Nephron (organoid): Measurements from ENCODE around the gene NCKIPSD.

Source experiments
- H3K27ac Mint-ChIP-seq, 3 experiments: 2 replicates each; pipeline ENCODE4 v1.8.0; 2020; ENCODE audit warnings: mixed read lengths in 3 of 3, mild to moderate bottlenecking in 2 of 3, moderate library complexity in 1 of 3
- H3K27me3 Mint-ChIP-seq: 2 replicates; pipeline ENCODE4 v1.8.0; 2021; ENCODE audit warnings: low read depth, mild to moderate bottlenecking, moderate library complexity, mixed read lengths
- H3K36me3 Mint-ChIP-seq: 2 replicates; pipeline ENCODE4 v1.8.0; 2020; ENCODE audit warnings: low read depth, mixed read lengths
- H3K4me1 Mint-ChIP-seq: 2 replicates; pipeline ENCODE4 v1.8.0; 2020; ENCODE audit warnings: mixed read lengths
- H3K4me3 Mint-ChIP-seq, 3 experiments: 2 replicates each; pipeline ENCODE4 v1.8.0; 2020; ENCODE audit warnings: mild to moderate bottlenecking in 3 of 3, mixed read lengths in 3 of 3, moderate library complexity in 2 of 3
- H3K9me3 Mint-ChIP-seq: 2 replicates; pipeline ENCODE4 v1.8.0; 2020; ENCODE audit warnings: mixed read lengths
- CTCF ChIP-seq, 3 experiments: fragments of 200-600 bp; sonication (generic); IDR thresholded peaks; one replicate each; pipeline ENCODE4 v1.5.0; 2021; ENCODE audit warnings: antibody characterized with exemption in 3 of 3; ENCODE audit not compliant: unreplicated experiment in 3 of 3

NCKIPSD gene

DNA sequence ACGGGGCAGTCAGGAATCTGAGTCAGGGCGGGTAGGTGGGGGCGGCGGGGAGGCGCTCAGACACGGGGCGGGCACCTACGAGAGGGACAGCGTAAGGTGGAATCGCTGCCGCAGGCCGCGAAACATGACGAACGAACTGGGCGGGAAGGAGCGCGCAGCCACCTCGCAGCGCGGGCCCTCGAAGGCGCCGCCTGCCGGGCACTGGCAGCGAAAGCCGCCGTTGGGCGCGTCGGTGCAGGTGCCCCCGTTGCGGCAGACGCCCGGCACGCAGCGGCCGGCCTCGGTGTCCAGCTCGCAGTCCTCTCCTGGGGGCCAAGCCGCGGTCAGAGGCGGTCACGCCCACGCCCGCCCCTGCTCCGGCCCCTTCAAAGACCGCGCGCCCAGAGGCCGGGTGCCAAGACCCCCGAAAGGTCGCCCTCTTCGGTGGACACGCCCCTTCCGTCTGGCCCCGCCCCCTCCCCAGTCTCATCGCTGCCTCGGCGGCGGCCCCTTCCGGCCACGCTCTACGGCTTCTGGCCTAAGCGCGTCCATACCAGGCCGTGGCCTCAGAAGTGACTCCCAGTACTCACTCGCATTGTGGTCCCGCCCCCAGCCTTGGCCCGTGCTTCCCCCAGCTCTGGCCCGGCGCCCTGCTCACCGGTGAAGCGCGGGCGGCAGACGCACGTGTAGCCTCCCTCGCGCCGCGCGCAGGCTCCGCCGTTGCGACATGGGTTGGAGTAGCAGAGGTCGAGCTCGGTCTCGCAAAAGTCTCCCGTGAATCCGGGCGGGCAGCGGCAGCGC, 29.5 kb downstream of the NCKIPSD start:
- peak; percentile 63 to 86 (median 69) for TF ChIP-seq CTCF (IDR thresholded peaks at IDR 0.05; ENCODE audit: unreplicated experiment in 3 of 3)
- peaks cover 6% of the 10 kb centered on the region for H3K36me3 Mint-ChIP-seq
- H3K4me1 Mint-ChIP-seq, result no peaks in the 10 kb centered on the region
- H3K4me3 Mint-ChIP-seq, result peak overlapping the region in 2 of 3 experiments; percentile 32 to 46
- H3K27ac Mint-ChIP-seq, result no peak overlapping the region
- peaks cover 23% of the 10 kb centered on the region for H3K27me3 Mint-ChIP-seq
- H3K9me3 Mint-ChIP-seq, result peaks cover 3% of the 10 kb centered on the region

DNA sequence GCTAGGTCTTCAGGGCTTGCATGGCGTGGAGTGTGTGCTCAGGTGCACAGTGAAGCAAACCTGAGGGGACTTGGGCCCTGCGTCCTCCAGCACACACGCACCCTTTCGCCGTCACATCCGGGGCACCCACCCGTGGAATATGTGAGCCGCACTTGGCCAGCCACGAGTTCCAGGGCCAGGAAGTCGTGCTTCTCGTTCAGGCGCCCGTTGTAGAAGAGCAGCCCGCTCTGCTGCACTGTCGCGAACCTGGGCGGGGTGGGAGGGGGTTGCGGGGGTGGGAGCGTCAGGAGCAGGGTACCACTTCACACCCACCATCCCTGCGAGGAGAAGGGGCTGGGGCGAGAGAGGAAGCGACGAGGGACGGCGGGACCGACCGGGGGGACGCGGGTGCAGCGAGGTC, 30.1 kb downstream of the NCKIPSD start:
- peak overlapping the region; percentile 43 to 78 (median 65) for H3K4me3 Mint-ChIP-seq
- no peak overlapping the region for H3K27ac Mint-ChIP-seq
- no peak for TF ChIP-seq CTCF (IDR thresholded peaks at IDR 0.05; ENCODE audit: unreplicated experiment in 3 of 3)
- no peaks in the 10 kb centered on the region for H3K4me1 Mint-ChIP-seq
- H3K36me3 Mint-ChIP-seq, result peaks cover 6% of the 10 kb centered on the region
- H3K9me3 Mint-ChIP-seq, result peaks cover 3% of the 10 kb centered on the region
- peaks cover 23% of the 10 kb centered on the region for H3K27me3 Mint-ChIP-seq

- H3K4me1 Mint-ChIP-seq, result no peaks in the 10 kb centered on the region
- peaks cover 23% of the 10 kb centered on the region for H3K27me3 Mint-ChIP-seq
- no peak overlapping the region for H3K27ac Mint-ChIP-seq
- H3K36me3 Mint-ChIP-seq, result peaks cover 6% of the 10 kb centered on the region
- TF ChIP-seq CTCF (IDR thresholded peaks at IDR 0.05; ENCODE audit: unreplicated experiment in 3 of 3), result no peak
- peak overlapping the region; percentile 43 to 78 (median 65) for H3K4me3 Mint-ChIP-seq
- peaks cover 3% of the 10 kb centered on the region for H3K9me3 Mint-ChIP-seq
These were observed 30.7 kb downstream of the NCKIPSD start for GRCh38 chr3:48655063-48655462.

DNA sequence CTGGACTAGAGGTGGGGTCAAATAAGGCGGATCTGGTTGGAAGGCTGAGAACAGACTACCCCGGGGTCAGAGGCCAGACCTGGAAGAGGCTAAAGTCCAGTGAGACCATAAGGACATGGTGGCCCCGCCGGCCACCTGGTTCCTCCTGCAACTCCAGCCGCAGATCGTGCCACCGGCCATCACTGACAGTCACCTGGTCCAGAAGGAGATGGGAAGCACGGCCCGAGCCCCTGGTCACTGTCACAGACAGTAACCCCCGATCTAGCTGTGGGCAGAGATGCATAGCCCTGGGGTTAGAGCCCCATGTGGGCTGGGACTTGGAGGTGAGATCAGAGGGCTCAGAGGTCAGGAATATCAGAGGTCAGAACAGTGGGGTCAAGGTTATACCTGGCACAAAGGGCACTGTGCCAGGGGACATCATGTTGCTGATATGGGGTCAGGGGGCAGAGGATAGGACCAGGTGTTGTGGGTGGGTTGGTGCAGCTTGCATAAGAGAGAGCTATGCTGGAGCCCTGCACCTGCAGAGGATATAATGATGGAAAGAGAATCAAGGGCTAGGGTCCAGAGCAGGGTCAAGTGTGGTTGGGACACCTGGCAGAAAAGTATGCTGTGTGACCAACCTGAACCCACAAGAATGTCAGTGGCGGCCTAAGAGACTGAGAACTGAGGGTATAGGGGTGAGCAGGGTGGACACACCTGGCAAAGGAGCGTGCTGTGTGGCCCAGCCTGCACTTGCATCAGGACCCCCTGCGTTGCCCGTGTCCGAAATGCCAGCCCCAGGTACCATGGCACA, 32.6 kb downstream of the NCKIPSD start:
- peak overlapping the region in 2 of 3 experiments; percentile 22 to 36 for H3K4me3 Mint-ChIP-seq
- no peak overlapping the region for H3K27ac Mint-ChIP-seq
- no peaks in the 10 kb centered on the region for H3K9me3 Mint-ChIP-seq
- no peaks in the 10 kb centered on the region for H3K4me1 Mint-ChIP-seq
- H3K27me3 Mint-ChIP-seq, result peaks cover 22% of the 10 kb centered on the region
- peaks cover 3% of the 10 kb centered on the region for H3K36me3 Mint-ChIP-seq
- no peak for TF ChIP-seq CTCF (IDR thresholded peaks at IDR 0.05; ENCODE audit: unreplicated experiment in 3 of 3)

GRCh38 chr3:48651771-48652170, 33.9 kb downstream of the NCKIPSD start:
- Mint-ChIP-seq H3K27ac (no peak overlapping the region), H3K9me3 (no peaks in the 10 kb centered on the region), H3K4me1 (no peaks in the 10 kb centered on the region), H3K4me3 (no peak overlapping the region), H3K36me3 (peaks cover 3% of the 10 kb centered on the region), H3K27me3 (peaks cover 17% of the 10 kb centered on the region)
- no peak for TF ChIP-seq CTCF (IDR thresholded peaks at IDR 0.05; ENCODE audit: unreplicated experiment in 3 of 3)
